Body of pancreas (tissue), 4 donors: ENCODE measurements around the gene MRPL34. TPM values are rescaled to one million over a fixed set of nuclear protein-coding genes. Genes with fewer than 3 reads are reported as not detected.
A peak's percentile ranks its signal among the peaks of the same experiment; 100 is the strongest.

Experiments used
- ATAC-seq: fragments of 150-250 bp; one replicate; pipeline ENCODE4 v1.9.1; 2016
- DNase-seq, 4 donors: peaks; one replicate each; pipeline ENCODE4 v3.0.0-alpha.2; 2019
- H3K27ac ChIP-seq, 4 donors: fragments of 200-600 bp; sonication (generic); 1 replicate in 3 of 4; 2 replicates in 1 of 4; pipeline versions ENCODE4 v1.5.1 to v1.6.1; 2016 to 2019; ENCODE audit warnings: mild to moderate bottlenecking in 1 of 4, mixed read lengths in 1 of 4, moderate library complexity in 1 of 4
- H3K27me3 ChIP-seq, 2 donors: fragments of 200-600 bp; sonication (generic); one replicate each; pipeline ENCODE4 v1.6.0; 2016; ENCODE audit warnings: mild to moderate bottlenecking in 1 of 2
- H3K36me3 ChIP-seq, 2 donors: fragments of 200-600 bp; sonication (generic); replicated peaks in 1 of 2; 2 replicates each; pipeline ENCODE4 v1.5.1; 2016; ENCODE audit warnings: low read depth in 2 of 2; ENCODE audit not compliant: insufficient read depth in 1 of 2
- H3K4me1 ChIP-seq: fragments of 200-600 bp; sonication (generic); one replicate; pipeline ENCODE4 v1.6.0; 2016
- H3K4me3 ChIP-seq, 2 donors: fragments of 200-600 bp; sonication (generic); 1 replicate in 1 of 2; 2 replicates in 1 of 2; pipeline ENCODE4 v1.5.1; 2016 to 2019
- H3K9me3 ChIP-seq, 3 donors: fragments of 200-600 bp; sonication (generic); 1 replicate in 2 of 3; 2 replicates in 1 of 3; pipeline ENCODE4 v1.5.1; 2016
- POLR2A ChIP-seq, 3 donors: fragments of 450-650 bp; IDR thresholded peaks; one replicate each; pipeline ENCODE4 v1.6.1; 2016; ENCODE audit warnings: antibody characterized with exemption in 3 of 3, mild to moderate bottlenecking in 2 of 3
- WGBS, 2 donors: methylation state at CpG; one replicate each; pipeline ENCODE4 v1.1.5; 2017; 5-methylcytosine and 5-hydroxymethylcytosine counted together
- intact Hi-C: fragments of 100-400 bp; cut with DNase I; formaldehyde crosslinking; loops from one replicate; pipeline ENCODE4 v1.15.1; 2023
- total RNA-seq, 2 donors: library from RNA; depleted of rRNA; stranded (reverse); fragments of >200 nt; gene quantifications; one replicate each; pipeline ENCODE4 v1.1.0, GENCODE V29; 2016
- TF ChIP-seq, protein P1 (sequence below), 7 experiments: fragments of 450-650 bp in 4 of 7; fragments of 200-600 bp in 3 of 7; sonication (generic) in 3 of 7; IDR thresholded peaks; one replicate each; pipeline ENCODE4 v1.5.1; 2016 to 2019; ENCODE audit warnings: antibody characterized with exemption in 7 of 7

Gene MRPL34
- total RNA-seq, 2 donors from 2014 or later: 47.7 to 152 TPM

GRCh38 chr19:17283504-17283996, 22.1 kb upstream of the MRPL34 start:
- WGBS, 2 donors: 76 to 80% methylated on average over 1 to 7 of the region's 7 CpGs
- ATAC-seq (no peak), DNase-seq (no peak)
- Histone ChIP-seq H3K4me1 (peaks cover 17% of the 10 kb centered on the region), H3K9me3 (no peaks in the 10 kb centered on the region), H3K27me3 (peaks cover 0 to 10% of the 10 kb centered on the region in 2 donors), H3K36me3 (no peaks in the 10 kb centered on the region), H3K27ac (no peak overlapping the region), H3K4me3 (no peak overlapping the region)
- intact Hi-C loops: loop anchor here (5.0 kb wide), 2 partner anchors 81 to 216 kb away; no protein-coding TSS in a partner anchor
- TF ChIP-seq, protein P1, sequence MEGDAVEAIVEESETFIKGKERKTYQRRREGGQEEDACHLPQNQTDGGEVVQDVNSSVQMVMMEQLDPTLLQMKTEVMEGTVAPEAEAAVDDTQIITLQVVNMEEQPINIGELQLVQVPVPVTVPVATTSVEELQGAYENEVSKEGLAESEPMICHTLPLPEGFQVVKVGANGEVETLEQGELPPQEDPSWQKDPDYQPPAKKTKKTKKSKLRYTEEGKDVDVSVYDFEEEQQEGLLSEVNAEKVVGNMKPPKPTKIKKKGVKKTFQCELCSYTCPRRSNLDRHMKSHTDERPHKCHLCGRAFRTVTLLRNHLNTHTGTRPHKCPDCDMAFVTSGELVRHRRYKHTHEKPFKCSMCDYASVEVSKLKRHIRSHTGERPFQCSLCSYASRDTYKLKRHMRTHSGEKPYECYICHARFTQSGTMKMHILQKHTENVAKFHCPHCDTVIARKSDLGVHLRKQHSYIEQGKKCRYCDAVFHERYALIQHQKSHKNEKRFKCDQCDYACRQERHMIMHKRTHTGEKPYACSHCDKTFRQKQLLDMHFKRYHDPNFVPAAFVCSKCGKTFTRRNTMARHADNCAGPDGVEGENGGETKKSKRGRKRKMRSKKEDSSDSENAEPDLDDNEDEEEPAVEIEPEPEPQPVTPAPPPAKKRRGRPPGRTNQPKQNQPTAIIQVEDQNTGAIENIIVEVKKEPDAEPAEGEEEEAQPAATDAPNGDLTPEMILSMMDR (IDR thresholded peaks at IDR 0.05): no peak

DNA sequence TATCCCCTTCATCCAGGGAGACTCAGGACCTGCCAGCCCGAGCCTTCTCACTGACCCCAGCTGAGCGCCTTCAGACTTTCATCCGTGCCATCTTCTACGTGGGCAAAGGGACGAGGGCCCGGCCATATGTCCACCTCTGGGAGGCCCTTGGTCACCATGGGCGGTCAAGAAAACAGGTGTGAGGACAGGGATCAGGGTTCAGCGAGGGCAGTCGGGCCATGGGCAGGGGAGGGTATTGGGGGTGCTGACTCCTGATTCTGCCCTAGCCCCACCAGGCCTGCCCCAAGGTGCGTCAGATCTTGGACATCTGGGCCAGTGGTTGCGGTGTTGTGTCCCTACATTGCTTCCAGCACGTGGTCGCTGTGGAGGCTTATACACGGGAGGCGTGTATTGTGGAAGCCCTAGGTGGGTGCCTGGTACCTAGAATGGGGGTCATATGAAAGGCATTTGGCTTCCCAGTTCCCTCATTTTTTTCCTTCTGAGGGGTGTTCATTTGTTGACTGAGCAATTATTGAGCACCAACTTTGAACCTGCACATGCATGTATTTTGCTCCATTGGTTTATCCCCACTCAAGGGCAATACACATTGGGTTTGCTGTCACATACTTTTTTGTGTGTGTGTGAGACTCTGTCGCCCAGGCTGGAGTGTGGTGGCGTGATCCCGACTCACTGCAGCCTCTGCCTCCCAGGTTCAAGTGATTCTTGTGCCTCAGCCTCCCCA, 20.1 kb upstream of the MRPL34 start:
- no peak for DNase-seq
- Histone ChIP-seq H3K36me3 (no peaks in the 10 kb centered on the region), H3K27me3 (peaks cover 0 to 10% of the 10 kb centered on the region in 2 donors), H3K9me3 (no peaks in the 10 kb centered on the region), H3K27ac (no peak overlapping the region), H3K4me3 (no peak overlapping the region), H3K4me1 (peaks cover 17% of the 10 kb centered on the region)
- TF ChIP-seq, protein P1 (IDR thresholded peaks at IDR 0.05): no peak
- no peak for TF ChIP-seq POLR2A (IDR thresholded peaks at IDR 0.05)
- no peak for ATAC-seq
- intact Hi-C loops: no loop called here
- 82 to 85% methylated on average over 15 to 18 of the region's 18 CpGs for WGBS, 2 donors

DNA sequence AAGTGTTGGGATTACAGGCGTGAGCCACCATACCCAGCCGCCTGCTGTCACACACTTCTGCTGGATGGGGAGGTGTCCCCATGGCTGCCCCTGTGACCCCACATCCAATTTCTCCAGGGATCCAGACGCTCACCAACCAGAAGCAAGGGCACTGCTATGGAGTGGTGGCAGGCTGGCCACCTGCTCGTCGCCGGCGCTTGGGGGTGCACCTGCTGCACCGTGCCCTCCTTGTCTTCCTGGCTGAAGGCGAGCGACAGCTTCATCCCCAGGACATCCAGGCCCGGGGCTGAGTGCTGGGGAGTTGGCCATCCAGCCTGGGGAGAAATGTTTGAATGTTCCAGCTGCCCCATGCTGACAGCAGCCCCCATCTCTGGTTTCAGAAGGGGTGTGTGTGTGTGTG, 19.4 kb upstream of the MRPL34 start:
- ATAC-seq (no peak), DNase-seq (no peak)
- Histone ChIP-seq H3K36me3 (no peaks in the 10 kb centered on the region), H3K27ac (no peak overlapping the region), H3K27me3 (peaks cover 0 to 10% of the 10 kb centered on the region in 2 donors), H3K9me3 (no peaks in the 10 kb centered on the region), H3K4me1 (peaks cover 17% of the 10 kb centered on the region), H3K4me3 (no peak overlapping the region)
- no peak for TF ChIP-seq POLR2A (IDR thresholded peaks at IDR 0.05)
- TF ChIP-seq, protein P1 (IDR thresholded peaks at IDR 0.05): no peak
- WGBS, 2 donors: 78% methylated on average over 11 of the region's 11 CpGs; no CpG with 5 or more reads in 1 of the 2 donors
- intact Hi-C loops: no loop called here

- no peak for DNase-seq
- Histone ChIP-seq H3K36me3 (no peaks in the 10 kb centered on the region), H3K4me3 (no peak overlapping the region), H3K4me1 (peaks cover 12% of the 10 kb centered on the region), H3K27me3 (peaks cover 0 to 6% of the 10 kb centered on the region in 2 donors), H3K27ac (no peak overlapping the region), H3K9me3 (no peaks in the 10 kb centered on the region)
- no peak for ATAC-seq
- WGBS, 2 donors: 74 to 79% methylated on average over 9 of the region's 9 CpGs
- TF ChIP-seq, protein P1 (IDR thresholded peaks at IDR 0.05): no peak
- no peak for TF ChIP-seq POLR2A (IDR thresholded peaks at IDR 0.05)
- intact Hi-C loops: no loop called here
Measured at GRCh38 chr19:17286752-17287151, 18.9 kb upstream of the MRPL34 start.

DNA sequence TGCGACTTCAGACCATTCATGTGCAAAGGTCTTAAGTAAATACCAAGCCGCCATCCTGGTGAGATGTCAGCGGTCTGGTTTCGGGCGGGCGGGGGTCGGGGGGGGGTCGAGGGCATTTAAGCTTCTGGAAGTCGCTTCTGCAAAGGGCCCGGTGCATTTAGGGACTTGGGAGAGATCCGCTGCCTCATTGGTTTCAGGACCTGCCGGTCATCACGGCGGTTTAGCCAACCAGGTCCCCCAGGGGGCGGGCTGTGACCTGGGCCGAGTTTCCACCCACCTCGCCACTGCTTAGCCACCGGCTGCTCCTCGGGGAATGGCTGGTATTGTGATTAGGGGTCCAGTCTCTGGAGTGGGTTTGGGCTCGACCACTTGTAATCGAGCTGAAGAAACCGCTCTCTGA, 16.2 kb upstream of the MRPL34 start:
- Histone ChIP-seq H3K27me3 (no peaks in the 10 kb centered on the region), H3K27ac (no peak overlapping the region), H3K4me1 (no peaks in the 10 kb centered on the region), H3K36me3 (no peaks in the 10 kb centered on the region), H3K9me3 (no peaks in the 10 kb centered on the region), H3K4me3 (no peak overlapping the region)
- TF ChIP-seq, protein P1 (IDR thresholded peaks at IDR 0.05): no peak
- TF ChIP-seq POLR2A (IDR thresholded peaks at IDR 0.05): no peak
- DNase-seq (peak; percentile 53 to 72 (median 67)), ATAC-seq (no peak)
- intact Hi-C loops: no loop called here
- 17 to 25% methylated on average over 13 to 22 of the region's 22 CpGs for WGBS, 2 donors
